ENCODE results near the gene KAT2B. TPM values are rescaled to one million over a fixed set of nuclear protein-coding genes. Genes with fewer than 3 reads are reported as not detected.

The KAT2B gene
- total RNA-seq (2016; rRNA removed; fragmentation: Illumina TruSeq; extraction: Trizol) (0.97 and 1.00 TPM in 2 replicates), polyA plus RNA-seq (2011; rRNA removed) (1.4 and 1.7 TPM in 2 replicates), polyA minus RNA-seq (2011; rRNA and poly(A)+ RNA removed; ENCODE audit: low replicate concordance) (1.3 and 6.1 TPM in 2 replicates), Bru-seq, nascent RNA (percentile 50 among the genes with signal in this experiment), BruChase-seq, experiment 1, labeled RNA remaining after a 6-hour chase (percentile 50 among the genes with signal in this experiment), BruChase-seq, experiment 2, labeled RNA remaining after a 2-hour chase (percentile 49 among the genes with signal in this experiment)
- 0.09 and 0.30 TPM in 2 replicates for total RNA-seq (2016; cell fraction: cytosol; rRNA removed; fragmentation: Illumina TruSeq; extraction: Trizol; ENCODE audit: low read depth)
- 1.5 and 2.1 TPM in 2 replicates for total RNA-seq (2016; cell fraction: insoluble cytoplasmic fraction; rRNA removed; fragmentation: Illumina TruSeq; extraction: Trizol)
- total RNA-seq (2016; cell fraction: membrane; rRNA removed; fragmentation: Illumina TruSeq; extraction: Trizol), result 0.76 and 1.1 TPM in 2 replicates
- total RNA-seq (2016; cell fraction: nucleus; rRNA removed; fragmentation: Illumina TruSeq; extraction: Trizol), result 2.9 and 3.8 TPM in 2 replicates
- polyA plus RNA-seq (2011; cell fraction: cytosol; rRNA removed), result 0.52 and 0.92 TPM in 2 replicates
- polyA plus RNA-seq (2011; cell fraction: nucleus; rRNA removed), result 1.9 and 2.4 TPM in 2 replicates
- polyA plus RNA-seq (2012), result 1.3 and 1.7 TPM in 2 replicates
- polyA plus RNA-seq (2016; cell fraction: cytosol; fragmentation: Illumina TruSeq; extraction: Trizol; ENCODE audit: low read depth), result 0.16 and 0.21 TPM in 2 replicates
- polyA plus RNA-seq (2016; cell fraction: insoluble cytoplasmic fraction; fragmentation: Illumina TruSeq; extraction: Trizol; ENCODE audit: low read depth), result 1.2 and 1.7 TPM in 2 replicates
- 0.60 and 0.66 TPM in 2 replicates for polyA plus RNA-seq (2016; cell fraction: membrane; fragmentation: Illumina TruSeq; extraction: Trizol; ENCODE audit: low read depth)
- 2.6 and 3.1 TPM in 2 replicates for polyA plus RNA-seq (2016; cell fraction: nucleus; fragmentation: Illumina TruSeq; extraction: Trizol; ENCODE audit: insufficient read depth, low read depth)
- 1.7 and 2.0 TPM in 2 replicates for polyA minus RNA-seq (2011; cell fraction: cytosol; rRNA and poly(A)+ RNA removed)
- 3.2 and 4.8 TPM in 2 replicates for polyA minus RNA-seq (2011; cell fraction: nucleus; rRNA and poly(A)+ RNA removed)
- long read RNA-seq, experiment 1, partial matches to known transcripts, result 0 of 2 reads
- long read RNA-seq, experiment 1, other reads (novel, unspliced or antisense), result 2 of 2 reads
- long read RNA-seq, experiment 2, partial matches to known transcripts, result 0 of 3 reads
- long read RNA-seq, experiment 2, other reads (novel, unspliced or antisense), result 3 of 3 reads

DNA sequence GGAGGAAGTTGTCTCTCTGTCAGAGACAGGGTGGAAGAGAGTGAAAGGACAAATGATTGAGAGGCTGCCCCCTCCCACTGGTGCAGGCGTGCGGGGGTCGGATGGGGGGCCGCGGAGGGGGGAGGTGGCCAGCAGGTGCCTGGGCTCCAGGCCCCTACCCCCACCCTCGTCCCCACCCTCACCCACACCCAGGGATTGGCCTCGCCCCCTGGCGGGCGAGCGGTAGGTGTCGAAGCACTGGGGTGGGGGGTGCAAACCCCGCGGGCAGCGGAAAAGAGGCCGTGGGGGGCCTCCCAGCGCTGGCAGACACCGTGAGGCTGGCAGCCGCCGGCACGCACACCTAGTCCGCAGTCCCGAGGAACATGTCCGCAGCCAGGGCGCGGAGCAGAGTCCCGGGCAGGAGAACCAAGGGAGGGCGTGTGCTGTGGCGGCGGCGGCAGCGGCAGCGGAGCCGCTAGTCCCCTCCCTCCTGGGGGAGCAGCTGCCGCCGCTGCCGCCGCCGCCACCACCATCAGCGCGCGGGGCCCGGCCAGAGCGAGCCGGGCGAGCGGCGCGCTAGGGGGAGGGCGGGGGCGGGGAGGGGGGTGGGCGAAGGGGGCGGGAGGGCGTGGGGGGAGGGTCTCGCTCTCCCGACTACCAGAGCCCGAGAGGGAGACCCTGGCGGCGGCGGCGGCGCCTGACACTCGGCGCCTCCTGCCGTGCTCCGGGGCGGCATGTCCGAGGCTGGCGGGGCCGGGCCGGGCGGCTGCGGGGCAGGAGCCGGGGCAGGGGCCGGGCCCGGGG, at the start of gene KAT2B:
Gene KAT2B (plus strand): TSS at position 682 of the 783 bp plus-strand sequence. CDS start 32 bp downstream, at position 714.
- FAIRE-seq (no peak), ATAC-seq (peak; percentile 81), DNase-seq (ENCODE audit: low spot score) (peak; percentile 47)
- Histone ChIP-seq H3K9ac (ENCODE audit: insufficient read depth, low read depth, low read length) (peak within 1 kb of the TSS; percentile 66), H3K4me1 (ENCODE audit: insufficient read depth, low read length) (peaks cover 36% of the 10 kb centered on the region), H3K36me3 (replicated peaks in 1 of 2; ENCODE audit: control insufficient read depth in 1 of 2, insufficient read depth in 2 of 2, low read length in 2 of 2) (no peaks in the 10 kb centered on the region), H3K4me3 (replicated peaks in 1 of 3; ENCODE audit: insufficient read depth in 1 of 3, low read depth in 2 of 3, low read length in 3 of 3) (peak within 1 kb of the TSS; percentile 76 to 84 (median 78)), H4K20me1 (ENCODE audit: insufficient read depth, low read length) (no peaks in the 10 kb centered on the region; the same call in 1 of the 2 replicates), H3K4me2 (ENCODE audit: low read depth, low read length) (peak within 1 kb of the TSS; percentile 94), H3K79me2 (ENCODE audit: insufficient read depth, low read length) (no peaks in the 10 kb centered on the region), H3K9me3 (ENCODE audit: low read length) (no peaks in the 10 kb centered on the region), H3K27ac (ENCODE audit: extremely low read length, insufficient read depth, low read length) (peak within 1 kb of the TSS; percentile 46), H2AFZ (ENCODE audit: low read length) (peak within 1 kb of the TSS; percentile 78), H3K27me3 (ENCODE audit: control insufficient read depth in 1 of 2, insufficient read depth in 2 of 2, low read length in 2 of 2) (peaks cover 0 to 1% of the 10 kb centered on the region in 2 experiments; a peak in 3 of 5 replicates)
- intact Hi-C loops (cut with micrococcal nuclease; ENCODE audit: unreplicated experiment) (loop anchor here (1.0 to 5.0 kb wide), 6 partner anchors 38 to 282 kb away; partner anchors contain the start of gene RAB5A), in situ Hi-C loops (cut with HindIII; ENCODE audit: extremely low pct_ligation_motif_present, low pct_unique_long_range_greater_than_20kb) (no loop called here)
- WGBS (ENCODE audit: low lambda C conversion rate), result 0% methylated on average over 5 of the region's 75 CpGs
- POLR2A ChIA-PET, result interaction anchor here (1.1 kb wide), 1 partner anchor 94 kb away, joined by 3 read pairs; no protein-coding TSS in a partner anchor
- CTCF ChIA-PET (ENCODE audit: low intra/inter-chr PET ratio, low total read pairs), result no interaction called here
- BruUV-seq (replicated peaks), result no TSS peak
- TF ChIP-seq, protein P1, sequence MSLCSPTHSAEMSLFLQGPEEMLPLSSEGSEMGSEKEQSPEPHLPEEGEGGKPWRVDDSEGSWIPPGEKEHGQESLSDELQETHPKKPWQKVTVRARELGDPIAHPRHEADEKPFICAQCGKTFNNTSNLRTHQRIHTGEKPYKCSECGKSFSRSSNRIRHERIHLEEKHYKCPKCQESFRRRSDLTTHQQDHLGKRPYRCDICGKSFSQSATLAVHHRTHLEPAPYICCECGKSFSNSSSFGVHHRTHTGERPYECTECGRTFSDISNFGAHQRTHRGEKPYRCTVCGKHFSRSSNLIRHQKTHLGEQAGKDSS (CRISPR knock-in tag; IDR thresholded peaks at IDR 0.05; ENCODE audit: borderline replicate concordance, low read depth), result 0 out of 2 replicates have a peak, but pooled peaks have one; percentile 34
- TF ChIP-seq FOXA1 (IDR thresholded peaks at IDR 0.05) (no peak), FOXA1 (CRISPR knock-in tag; IDR thresholded peaks at IDR 0.05) (no peak), RXRA (CRISPR knock-in tag; IDR thresholded peaks at IDR 0.05) (peak; percentile 13; the same call in 1 of the 2 replicates), ZMYM2 (CRISPR knock-in tag; IDR thresholded peaks at IDR 0.05) (no peak), MAX (IDR thresholded peaks at IDR 0.05) (peak; percentile 33; the same call in 1 of the 2 replicates), ZNF589 (CRISPR knock-in tag; conservative IDR thresholded peaks at IDR 0.05) (no peak), NR2F2 (IDR thresholded peaks at IDR 0.05; ENCODE audit: borderline replicate concordance, low read depth) (no peak), NCOA5 (CRISPR knock-in tag; IDR thresholded peaks at IDR 0.05) (no peak), FOXM1 (CRISPR knock-in tag; IDR thresholded peaks at IDR 0.05) (no peak), CEBPB (IDR thresholded peaks at IDR 0.05; ENCODE audit: borderline replicate concordance, low read depth, low read length) (no peak), JUN (CRISPR knock-in tag; IDR thresholded peaks at IDR 0.05) (no peak), GABPB1 (CRISPR knock-in tag; IDR thresholded peaks at IDR 0.05) (peak; percentile 67; the same call in 1 of the 2 replicates), CBX5 (CRISPR knock-in tag; IDR thresholded peaks at IDR 0.05; ENCODE audit: borderline replicate concordance) (peak; percentile 31; the same call in 1 of the 2 replicates), THRA (CRISPR knock-in tag; IDR thresholded peaks at IDR 0.05; ENCODE audit: borderline replicate concordance) (0 out of 2 replicates have a peak, but pooled peaks have one; percentile 19)
- TF ChIP-seq, protein P2, sequence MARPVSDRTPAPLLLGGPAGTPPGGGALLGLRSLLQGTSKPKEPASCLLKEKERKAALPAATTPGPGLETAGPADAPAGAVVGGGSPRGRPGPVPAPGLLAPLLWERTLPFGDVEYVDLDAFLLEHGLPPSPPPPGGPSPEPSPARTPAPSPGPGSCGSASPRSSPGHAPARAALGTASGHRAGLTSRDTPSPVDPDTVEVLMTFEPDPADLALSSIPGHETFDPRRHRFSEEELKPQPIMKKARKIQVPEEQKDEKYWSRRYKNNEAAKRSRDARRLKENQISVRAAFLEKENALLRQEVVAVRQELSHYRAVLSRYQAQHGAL (CRISPR knock-in tag; IDR thresholded peaks at IDR 0.05; ENCODE audit: not compliant biosample characterization), result no peak
